Astrocyte of the cerebellum (primary cell): Measurements from ENCODE around the gene EEFSEC.
A peak's percentile ranks its signal among the peaks of the same experiment; 100 is the strongest.

Experiments
- DNase-seq: peaks from one replicate; pipeline ENCODE4 v3.0.0-alpha.2; 2011; ENCODE audit warnings: low read depth
- H3K4me3 ChIP-seq: 2 replicates; pipeline ENCODE4 v1.5.1; 2011; ENCODE audit warnings: mild to moderate bottlenecking, low read depth, low read length, moderate library complexity
- CTCF ChIP-seq: IDR thresholded peaks from 2 replicates; pipeline ENCODE4 v1.5.1; 2012; ENCODE audit warnings: low read length, low read depth, moderate library complexity, mild to moderate bottlenecking; ENCODE audit errors: missing control alignments
- in situ Hi-C: cut with HindIII; loops from 2 replicates; pipeline ENCODE4 v1.10.0; 2017; ENCODE audit warnings: low sequenced_read_pairs

Gene EEFSEC

DNA sequence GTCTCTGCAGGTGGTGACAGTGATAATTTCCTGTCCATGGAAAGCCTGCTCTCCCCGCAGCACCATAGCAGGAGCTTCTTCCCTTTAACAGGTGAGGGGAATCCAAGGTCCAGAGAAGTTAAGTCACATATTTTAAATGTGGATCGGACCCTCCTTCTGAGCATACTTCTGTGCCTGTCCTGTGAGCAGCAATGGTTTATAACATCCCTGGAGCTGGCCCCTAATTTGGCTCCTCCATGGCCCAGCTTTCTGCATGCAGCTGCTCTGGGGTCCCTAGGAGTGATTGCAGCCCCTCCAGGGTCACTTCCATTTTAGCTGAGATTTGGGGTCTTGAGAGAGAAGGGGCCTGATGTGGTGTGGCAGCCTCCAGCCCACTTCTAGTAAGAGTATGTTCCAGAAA lies 127.8 kb downstream of the EEFSEC start:
- H3K4me3 ChIP-seq, result no peak overlapping the region
- TF ChIP-seq CTCF, result no peak
- no peak for DNase-seq
- in situ Hi-C loops, result no loop called here

GRCh38 chr3:128281461-128282367 lies 128.4 kb downstream of the EEFSEC start:
- in situ Hi-C loops, result no loop called here
- no peak overlapping the region for H3K4me3 ChIP-seq
- no peak for TF ChIP-seq CTCF
- no peak for DNase-seq

GRCh38 chr3:128282380-128283196 lies 129.3 kb downstream of the EEFSEC start:
- DNase-seq, result peak; percentile 31
- TF ChIP-seq CTCF, result no peak
- in situ Hi-C loops, result no loop called here
- no peak overlapping the region for H3K4me3 ChIP-seq

GRCh38 chr3:128283421-128283820 lies 130.1 kb downstream of the EEFSEC start:
- H3K4me3 ChIP-seq, result no peak overlapping the region
- no peak for DNase-seq
- in situ Hi-C loops, result no loop called here
- no peak for TF ChIP-seq CTCF

DNA sequence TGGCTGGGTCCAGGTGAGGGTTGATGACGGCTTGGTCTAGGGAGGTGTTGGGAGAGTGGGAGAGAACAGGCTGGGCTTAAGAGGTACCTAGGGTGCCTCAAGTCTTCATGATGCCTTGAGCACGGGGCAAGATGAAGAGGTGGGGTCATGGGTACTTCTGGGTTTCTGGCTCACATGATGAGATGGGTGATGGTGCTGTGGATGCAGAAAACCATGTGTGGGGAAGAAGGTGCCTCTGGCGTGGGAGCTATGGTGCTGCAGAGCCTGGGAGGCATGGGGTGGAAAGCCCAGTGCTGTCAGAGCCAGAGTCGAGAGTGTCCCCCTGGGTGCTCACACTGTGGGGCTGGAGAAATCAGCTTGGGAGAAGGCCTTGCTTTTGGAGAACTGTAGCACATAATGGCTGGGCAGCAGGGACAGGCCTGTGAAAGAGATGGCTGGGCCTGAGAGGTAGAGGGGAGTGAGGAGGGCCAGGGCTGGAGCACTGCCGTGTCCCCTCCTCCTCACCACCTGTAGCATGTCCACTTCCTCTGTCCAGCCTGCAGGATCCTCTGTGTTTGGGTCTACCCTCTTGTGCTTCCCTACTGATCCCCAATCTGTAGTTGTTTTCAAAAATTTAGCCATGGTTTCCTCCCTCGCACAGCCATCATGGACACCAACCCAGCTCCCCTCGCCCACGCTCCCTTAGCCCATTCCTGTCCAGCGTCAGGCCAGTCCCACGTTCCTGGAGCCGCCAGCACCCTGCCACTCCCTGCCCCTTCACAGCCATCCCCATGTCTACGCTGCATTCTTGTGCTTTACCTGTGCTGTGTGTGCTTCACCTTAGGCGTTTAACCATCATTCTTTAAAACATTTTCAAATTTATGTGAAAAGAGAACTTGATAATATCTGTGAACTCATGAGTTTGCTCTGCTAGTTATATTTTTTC lies 132.0 kb downstream of the EEFSEC start:
- in situ Hi-C loops, result no loop called here

More for the DNA sequence above, 132.0 kb downstream of the EEFSEC start:
- H3K4me3 ChIP-seq, result no peak overlapping the region
- DNase-seq, result no peak
- TF ChIP-seq CTCF, result no peak
